Activated naive CD8-positive, alpha-beta T cell (primary cell): ENCODE data around the gene GMCL1.
"Not testable (repeated sequence)": the region's sequence is repeated elsewhere in the genome, so short reads cannot be mapped to it uniquely, and the experiment has no call there.

Experiments
- H3K27ac Mint-ChIP-seq: one replicate; pipeline ENCODE4 v1.8.0; 2021; ENCODE audit warnings: mixed read lengths
- H3K27me3 Mint-ChIP-seq: one replicate; pipeline ENCODE4 v1.8.0; 2021; ENCODE audit warnings: mixed read lengths
- H3K36me3 Mint-ChIP-seq: one replicate; pipeline ENCODE4 v1.8.0; 2021; ENCODE audit warnings: mixed read lengths
- H3K4me1 Mint-ChIP-seq: one replicate; pipeline ENCODE4 v1.8.0; 2021; ENCODE audit warnings: low read depth, mixed read lengths
- H3K4me3 Mint-ChIP-seq: one replicate; pipeline ENCODE4 v1.8.0; 2021; ENCODE audit warnings: mild to moderate bottlenecking, mixed read lengths
- H3K9me3 Mint-ChIP-seq: one replicate; pipeline ENCODE4 v1.8.0; 2021; ENCODE audit warnings: low read depth, mixed read lengths

The GMCL1 gene

DNA sequence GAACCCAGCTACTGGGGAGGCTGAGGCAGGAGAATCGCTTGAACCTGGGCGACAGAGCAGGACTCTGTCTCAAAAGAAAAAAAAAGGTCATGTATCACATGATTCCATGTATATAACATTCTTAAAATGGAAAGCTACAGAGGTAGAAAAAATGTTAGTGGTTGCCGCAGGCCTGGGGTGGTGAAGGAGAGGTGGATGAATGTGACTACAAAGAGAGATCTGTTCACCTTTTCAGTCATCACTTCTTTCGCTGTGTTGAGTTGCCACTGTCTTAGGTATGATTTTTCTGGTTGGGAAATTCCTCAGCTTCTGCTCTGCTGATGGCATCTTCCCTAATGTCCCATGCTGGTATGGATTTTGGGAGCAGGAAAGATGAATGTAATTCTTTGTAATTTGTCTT, 59.0 kb downstream of the GMCL1 start:
- Mint-ChIP-seq H3K9me3 (peaks cover 4% of the 10 kb centered on the region), H3K27ac (no peak overlapping the region), H3K4me1 (peaks cover 5% of the 10 kb centered on the region), H3K4me3 (no peak overlapping the region), H3K36me3 (peaks cover 3% of the 10 kb centered on the region), H3K27me3 (no peaks in the 10 kb centered on the region)

GRCh38 chr2:69889302-69889701, 59.8 kb downstream of the GMCL1 start:
- peaks cover 12% of the 10 kb centered on the region for H3K4me1 Mint-ChIP-seq
- peaks cover 4% of the 10 kb centered on the region for H3K9me3 Mint-ChIP-seq
- H3K4me3 Mint-ChIP-seq = no peak overlapping the region
- no peaks in the 10 kb centered on the region for H3K27me3 Mint-ChIP-seq
- no peak overlapping the region for H3K27ac Mint-ChIP-seq
- H3K36me3 Mint-ChIP-seq = peaks cover 3% of the 10 kb centered on the region

DNA sequence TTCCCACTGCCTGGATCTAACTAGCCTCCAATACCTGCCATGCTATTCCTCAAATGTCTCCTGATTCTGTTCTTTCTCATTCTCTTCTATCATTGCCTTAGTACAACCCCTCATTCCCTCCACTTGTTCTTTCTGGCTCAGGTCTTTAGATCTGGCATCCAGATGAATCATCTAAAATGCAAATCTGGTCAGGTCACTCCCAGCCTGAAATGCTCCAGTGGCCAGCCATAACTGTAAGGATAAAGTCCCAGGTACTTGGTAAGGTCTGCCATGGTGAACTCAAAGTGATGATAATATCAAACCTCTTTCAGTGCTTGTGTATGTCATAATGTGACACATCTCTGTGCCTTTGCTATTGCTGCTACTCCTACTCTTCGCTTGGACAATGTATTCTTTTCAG, 61.4 kb downstream of the GMCL1 start:
- Mint-ChIP-seq H3K27ac (no peak overlapping the region), H3K36me3 (peaks cover 3% of the 10 kb centered on the region), H3K4me1 (peaks cover 23% of the 10 kb centered on the region), H3K27me3 (no peaks in the 10 kb centered on the region), H3K4me3 (no peak overlapping the region), H3K9me3 (peaks cover 4% of the 10 kb centered on the region)

DNA sequence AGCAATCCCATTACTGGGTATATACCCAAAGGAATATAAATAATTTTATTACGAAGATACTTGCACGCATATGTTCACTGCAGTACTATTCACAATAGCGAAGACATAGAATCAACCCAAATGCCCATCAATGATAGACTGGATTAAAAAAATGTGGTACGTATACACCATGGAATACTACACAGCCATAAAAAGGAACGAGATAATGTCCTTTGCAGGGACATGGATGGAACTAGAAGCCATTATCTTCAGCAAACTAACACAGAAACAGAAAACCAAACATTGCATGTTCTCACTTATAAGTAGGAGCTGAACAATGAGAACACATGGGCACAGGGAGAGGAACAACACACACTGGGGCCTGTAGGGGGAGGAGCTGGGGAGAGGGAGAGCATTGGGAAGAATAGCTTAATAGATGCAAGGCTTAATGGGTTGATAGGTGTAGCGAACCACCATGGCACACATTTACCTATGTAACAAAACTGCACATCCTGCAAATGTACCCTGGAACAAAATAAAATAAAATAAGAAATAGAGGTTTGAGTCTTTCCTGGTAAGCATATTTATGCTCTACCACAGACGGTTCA, 63.5 kb downstream of the GMCL1 start:
- not testable (repeated sequence) for H3K9me3 Mint-ChIP-seq
- peak overlapping the region; percentile 99 for H3K27ac Mint-ChIP-seq

GRCh38 chr2:69893684-69894551, 64.5 kb downstream of the GMCL1 start, which contains the start of gene SNRNP27:
Gene SNRNP27, plus strand, starts transcription at chr2:69893956. Its CDS starts 29 bp downstream, at chr2:69893985.
- Mint-ChIP-seq H3K27me3 (no peaks in the 10 kb centered on the region), H3K36me3 (peaks cover 5% of the 10 kb centered on the region), H3K4me1 (peaks cover 44% of the 10 kb centered on the region), H3K4me3 (peak within 1 kb of the TSS; percentile 100), H3K9me3 (peaks cover 4% of the 10 kb centered on the region), H3K27ac (peak within 1 kb of the TSS; percentile 99)

More for the DNA sequence above, 63.5 kb downstream of the GMCL1 start:
- Mint-ChIP-seq H3K4me3 (peak overlapping the region; percentile 100), H3K4me1 (peaks cover 37% of the 10 kb centered on the region)
- not testable (repeated sequence) for H3K27me3 Mint-ChIP-seq, H3K36me3 Mint-ChIP-seq

- H3K9me3 Mint-ChIP-seq, H3K36me3 Mint-ChIP-seq, H3K27me3 Mint-ChIP-seq: not testable (repeated sequence)
- H3K4me1 Mint-ChIP-seq = peaks cover 45% of the 10 kb centered on the region
- H3K4me3 Mint-ChIP-seq = peak overlapping the region; percentile 100
- peak overlapping the region; percentile 41 for H3K27ac Mint-ChIP-seq
These were observed 65.3 kb downstream of the GMCL1 start for GRCh38 chr2:69894737-69895136.

- H3K27me3 Mint-ChIP-seq = no peaks in the 10 kb centered on the region
- H3K27ac Mint-ChIP-seq = peak overlapping the region; percentile 74
- no peaks in the 10 kb centered on the region for H3K9me3 Mint-ChIP-seq
- peaks cover 59% of the 10 kb centered on the region for H3K4me1 Mint-ChIP-seq
- H3K4me3 Mint-ChIP-seq = peak overlapping the region; percentile 85
- H3K36me3 Mint-ChIP-seq = peaks cover 8% of the 10 kb centered on the region
These were observed 72.9 kb downstream of the GMCL1 start for GRCh38 chr2:69902213-69902922.

DNA sequence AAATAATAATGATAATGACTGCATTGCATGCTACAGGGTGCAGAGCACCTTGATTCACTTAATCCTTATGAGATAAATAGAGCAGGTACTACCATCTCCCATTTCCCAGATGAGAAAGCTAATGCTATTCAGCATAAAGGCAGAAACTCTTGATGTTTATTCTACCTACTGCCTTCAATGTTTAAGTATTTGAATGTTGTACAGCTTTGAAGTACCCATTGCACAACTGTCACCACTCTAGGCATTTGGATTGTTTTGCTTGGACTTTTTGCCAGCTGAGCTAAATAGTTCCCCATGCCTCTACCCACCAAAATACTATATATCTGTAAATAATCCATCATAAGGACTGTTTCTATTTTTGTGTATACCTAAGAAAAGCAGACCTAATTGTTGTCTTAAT, 77.8 kb downstream of the GMCL1 start:
- Mint-ChIP-seq H3K4me3 (no peak overlapping the region), H3K36me3 (peaks cover 3% of the 10 kb centered on the region), H3K4me1 (peaks cover 26% of the 10 kb centered on the region), H3K27ac (no peak overlapping the region), H3K9me3 (no peaks in the 10 kb centered on the region), H3K27me3 (no peaks in the 10 kb centered on the region)

DNA sequence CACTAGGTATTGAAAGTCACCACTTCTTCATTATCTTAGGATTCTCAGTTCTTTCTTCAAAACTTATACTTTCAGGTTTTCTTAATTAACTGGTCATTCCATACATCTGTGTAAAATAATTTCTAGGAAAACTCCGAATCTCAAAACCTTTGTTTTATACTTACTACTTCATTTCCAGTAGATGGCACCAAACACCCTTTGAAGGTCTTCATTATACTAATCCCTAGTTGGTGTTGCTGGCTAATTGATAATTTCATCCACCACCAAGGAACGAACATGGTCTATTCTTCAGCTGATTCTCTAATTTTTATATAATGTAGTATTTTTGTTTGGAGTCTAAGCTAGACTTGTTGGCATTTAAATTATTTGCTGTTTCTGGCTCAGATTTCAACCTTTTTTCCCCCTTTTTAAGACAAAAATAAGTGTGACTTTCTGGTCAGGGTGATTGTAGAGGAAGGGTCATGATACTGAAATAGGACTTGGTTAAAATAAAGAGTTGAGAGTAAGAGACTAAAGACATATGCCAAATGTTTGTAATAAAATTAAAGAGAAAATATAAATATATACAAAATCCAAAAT, 82.6 kb downstream of the GMCL1 start:
- H3K4me1 Mint-ChIP-seq = peaks cover 28% of the 10 kb centered on the region
- H3K36me3 Mint-ChIP-seq = no peaks in the 10 kb centered on the region

GRCh38 chr2:69914164-69914949, 84.9 kb downstream of the GMCL1 start:
- H3K9me3 Mint-ChIP-seq = no peaks in the 10 kb centered on the region
- H3K4me1 Mint-ChIP-seq = peaks cover 39% of the 10 kb centered on the region
- peaks cover 3% of the 10 kb centered on the region for H3K36me3 Mint-ChIP-seq
- H3K4me3 Mint-ChIP-seq = peak overlapping the region; percentile 85
- peak overlapping the region; percentile 91 for H3K27ac Mint-ChIP-seq
- H3K27me3 Mint-ChIP-seq = no peaks in the 10 kb centered on the region

More for the DNA sequence above, 82.6 kb downstream of the GMCL1 start:
- Mint-ChIP-seq H3K9me3 (no peaks in the 10 kb centered on the region), H3K27ac (peak overlapping the region; percentile 81), H3K4me3 (no peak overlapping the region), H3K27me3 (no peaks in the 10 kb centered on the region)

GRCh38 chr2:69914950-69915945, 85.8 kb downstream of the GMCL1 start, which contains the start of gene MXD1:
Gene MXD1, plus strand, starts transcription at chr2:69915109. Its CDS starts 222 bp downstream, at chr2:69915331.
- Mint-ChIP-seq H3K27ac (peak within 1 kb of the TSS; percentile 91), H3K27me3 (no peaks in the 10 kb centered on the region), H3K4me3 (peak within 1 kb of the TSS; percentile 86), H3K9me3 (no peaks in the 10 kb centered on the region), H3K4me1 (peaks cover 39% of the 10 kb centered on the region), H3K36me3 (peaks cover 3% of the 10 kb centered on the region)

DNA sequence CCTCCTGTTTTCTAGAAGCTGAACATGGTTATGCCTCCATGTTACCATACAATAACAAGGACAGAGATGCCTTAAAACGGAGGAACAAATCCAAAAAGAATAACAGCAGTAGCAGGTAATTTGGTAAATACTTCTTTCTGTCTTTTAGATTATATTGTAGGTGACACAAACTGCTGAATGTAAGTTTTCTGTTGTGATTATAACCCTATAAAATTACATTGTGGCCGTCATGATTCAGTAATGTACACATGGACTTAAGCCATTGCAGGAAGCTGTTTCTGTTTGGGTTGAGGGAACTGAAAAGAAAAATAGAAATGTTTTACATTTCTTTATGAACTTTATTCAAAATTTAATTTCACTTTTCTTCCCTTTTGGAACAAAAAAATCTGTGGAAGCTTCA, 86.6 kb downstream of the GMCL1 start:
- Mint-ChIP-seq H3K4me1 (peaks cover 39% of the 10 kb centered on the region), H3K27me3 (no peaks in the 10 kb centered on the region), H3K36me3 (peaks cover 3% of the 10 kb centered on the region), H3K27ac (peak overlapping the region; percentile 70), H3K9me3 (no peaks in the 10 kb centered on the region), H3K4me3 (peak overlapping the region; percentile 86)

GRCh38 chr2:69917852-69918251, 88.4 kb downstream of the GMCL1 start:
- Mint-ChIP-seq H3K27me3 (no peaks in the 10 kb centered on the region), H3K4me3 (no peak overlapping the region), H3K9me3 (no peaks in the 10 kb centered on the region), H3K27ac (no peak overlapping the region), H3K4me1 (peaks cover 32% of the 10 kb centered on the region), H3K36me3 (peaks cover 3% of the 10 kb centered on the region)
